K562 (cell line): ENCODE results near the gene PHLDB3. TPM values are rescaled to one million over a fixed set of nuclear protein-coding genes. Genes with fewer than 3 reads are reported as not detected.
"Not testable (repeated sequence)": the region's sequence is repeated elsewhere in the genome, so short reads cannot be mapped to it uniquely, and the experiment has no call there.

Experiments
- ATAC-seq: fragments of 200-7000 bp; cut with Tn5 transposase; 3 replicates; pipeline ENCODE4 v1.9.1; 2020; ENCODE audit warnings: moderate library complexity
- BruUV-seq: library from RNA; stranded (reverse); fragments of 400-500 nt; replicated peaks from 2 replicates; lab custom pipeline; 2021; lab: Mats Ljungman, UMichigan
- CTCF ChIA-PET: fragments of 300-600 bp; formaldehyde crosslinking; extraction: SDS; loops from one replicate; lab custom pipeline; 2021; ENCODE audit warnings: low intra/inter-chr PET ratio; lab: Yijun Ruan, JAX
- POLR2A ChIA-PET: fragments of 300-600, 350-650 bp; sonication (Branson Sonifier 250); formaldehyde crosslinking; extraction: SDS; loops from one replicate; lab custom pipeline; 2021; ENCODE audit warnings: antibody characterized with exemption, inconsistent platforms; lab: Yijun Ruan, JAX
- DNase-seq, 4 experiments: peaks; one replicate each; pipeline versions ENCODE4 v3.0.0 to v3.0.0-alpha.2; 2011 to 2018; ENCODE audit warnings: low spot score in 3 of 4, mixed read lengths in 3 of 4; ENCODE audit errors: extremely low read depth in 1 of 4
- FAIRE-seq: peaks from 2 replicates; lab custom pipeline; 2011; peaks lifted over from hg19 to GRCh38; lab: Jason Lieb, UNC
- H2AFZ ChIP-seq: 2 replicates; pipeline ENCODE4 v1.6.0; 2011; ENCODE audit warnings: low read depth, low read length, control low read depth, inconsistent platforms
- H3K27ac ChIP-seq: fragments of 200-600 bp; 3 replicates; pipeline ENCODE4 v1.8.0; 2011; ENCODE audit warnings: low read depth, mild to moderate bottlenecking, control low read depth, inconsistent platforms, low read length, moderate library complexity, mixed read lengths; ENCODE audit errors: extremely low read depth
- H3K27me3 ChIP-seq, 2 experiments: fragments of 300-600 bp in 1 of 2; 2 replicates in 1 of 2; 3 replicates in 1 of 2; pipeline versions ENCODE4 v1.6.0 to v1.8.0; 2011; ENCODE audit warnings: inconsistent platforms in 2 of 2, low read length in 2 of 2, mild to moderate bottlenecking in 1 of 2, mixed read lengths in 1 of 2, moderate library complexity in 1 of 2; ENCODE audit not compliant: control insufficient read depth in 2 of 2, insufficient read depth in 2 of 2
- H3K36me3 ChIP-seq: fragments of 300-600 bp; 3 replicates; pipeline ENCODE4 v1.8.0; 2011; ENCODE audit warnings: mild to moderate bottlenecking, low read length, inconsistent platforms; ENCODE audit not compliant: control insufficient read depth, insufficient read depth
- H3K4me1 ChIP-seq, 2 experiments: fragments of 200-600 bp in 1 of 2; replicated peaks in 1 of 2; 2 replicates in 1 of 2; 3 replicates in 1 of 2; pipeline versions ENCODE4 v1.5.1 to v1.8.0; 2011; ENCODE audit warnings: inconsistent platforms in 2 of 2, low read length in 2 of 2, mild to moderate bottlenecking in 1 of 2, mixed read lengths in 1 of 2, moderate library complexity in 1 of 2; ENCODE audit not compliant: control insufficient read depth in 2 of 2, insufficient read depth in 2 of 2
- H3K4me2 ChIP-seq: 2 replicates; pipeline ENCODE4 v1.6.1; 2011; ENCODE audit warnings: low read length, control low read depth, inconsistent platforms, mixed read lengths; ENCODE audit not compliant: insufficient read depth
- H3K4me3 ChIP-seq: fragments of 200-600 bp; sonication (generic), shearing (Covaris generic); 2 replicates; pipeline ENCODE4 v1.5.1; 2016; ENCODE audit warnings: control low read depth, inconsistent platforms
- H3K79me2 ChIP-seq: fragments of 200-600 bp; 3 replicates; pipeline ENCODE4 v1.8.0; 2011; ENCODE audit warnings: low read length, inconsistent platforms; ENCODE audit not compliant: control insufficient read depth, insufficient read depth
- H3K9ac ChIP-seq, 2 experiments: 2 replicates each; pipeline versions ENCODE4 v1.6.0 to v1.6.1; 2011; ENCODE audit warnings: low read depth in 2 of 2, low read length in 2 of 2, control low read depth in 1 of 2, inconsistent platforms in 1 of 2, mild to moderate bottlenecking in 1 of 2, mixed read lengths in 1 of 2; ENCODE audit not compliant: insufficient read depth in 1 of 2
- H3K9me1 ChIP-seq: one replicate; pipeline ENCODE4 v1.6.0; 2011; ENCODE audit warnings: inconsistent platforms, mild to moderate bottlenecking, low read length, moderate library complexity; ENCODE audit not compliant: control insufficient read depth, insufficient read depth
- H3K9me3 ChIP-seq: replicated peaks from 2 replicates; pipeline ENCODE4 v1.5.1; 2011; ENCODE audit warnings: low read depth, low read length, inconsistent platforms; ENCODE audit not compliant: control insufficient read depth, insufficient read depth
- H4K20me1 ChIP-seq: replicated peaks from 2 replicates; pipeline ENCODE4 v1.6.1; 2011; ENCODE audit warnings: low read length, inconsistent platforms, mixed read lengths; ENCODE audit not compliant: control insufficient read depth, insufficient read depth
- CBFA2T2 ChIP-seq: fragments of 450-650 bp; conservative IDR thresholded peaks from 2 replicates; pipeline ENCODE4 v1.6.1; 2017; ENCODE audit warnings: mild to moderate bottlenecking
- CEBPB ChIP-seq: fragments of 450-650 bp; IDR thresholded peaks from 2 replicates; pipeline ENCODE4 v1.6.1; 2016; ENCODE audit warnings: missing genetic modification characterization, missing compliant biosample characterization
- HMG20B ChIP-seq: fragments of 250-450 bp; sonication (Bioruptor Pico); IDR thresholded peaks from 2 replicates; pipeline ENCODE4 v1.5.0; 2021; ENCODE audit warnings: mild to moderate bottlenecking
- PBX2 ChIP-seq, 2 experiments: IDR thresholded peaks in 1 of 2; conservative IDR thresholded peaks in 1 of 2; 2 replicates each; pipeline ENCODE4 v1.6.1; 2016; ENCODE audit warnings: low read depth in 2 of 2, mild to moderate bottlenecking in 1 of 2, missing compliant biosample characterization in 1 of 2, missing genetic modification characterization in 1 of 2, moderate library complexity in 1 of 2
- PKNOX1 ChIP-seq: fragments of 450-650 bp; IDR thresholded peaks from 2 replicates; pipeline ENCODE4 v1.6.1; 2016
- RAD51 ChIP-seq: fragments of 450-650 bp; IDR thresholded peaks from 2 replicates; pipeline ENCODE4 v1.7.1; 2016; ENCODE audit warnings: low read depth, mild to moderate bottlenecking, borderline replicate concordance
- TFE3 ChIP-seq: fragments of 450-650 bp; formaldehyde crosslinking; IDR thresholded peaks from 2 replicates; pipeline ENCODE4 v1.4.0; 2020; ENCODE audit warnings: mild to moderate bottlenecking, mixed read lengths
- TOE1 ChIP-seq, 2 experiments: fragments of 450-650 bp in 1 of 2; sonication (generic) in 1 of 2; formaldehyde crosslinking in 1 of 2; IDR thresholded peaks; 2 replicates each; pipeline versions ENCODE4 v1.7.1 to v1.8.0; 2016 to 2022; ENCODE audit warnings: borderline replicate concordance in 2 of 2, mild to moderate bottlenecking in 2 of 2, antibody characterized with exemption in 1 of 2, inconsistent platforms in 1 of 2, low read depth in 1 of 2, missing genetic modification reagents in 1 of 2, moderate library complexity in 1 of 2
- USF1 ChIP-seq: sonication (generic); formaldehyde crosslinking; IDR thresholded peaks from 2 replicates; pipeline ENCODE4 v1.9.0; 2022; ENCODE audit warnings: mild to moderate bottlenecking, missing genetic modification reagents
- USF2 ChIP-seq: sonication (generic); formaldehyde crosslinking; IDR thresholded peaks from 2 replicates; pipeline ENCODE4 v1.5.0; 2020; ENCODE audit warnings: missing genetic modification reagents
- WGBS: fragments of 100-300 bp; shearing (Covaris generic); methylation state at CpG from one replicate; pipeline ENCODE4 v1.1.6; 2016; ENCODE audit warnings: low coverage, mixed read lengths; ENCODE audit not compliant: insufficient coverage; ENCODE audit errors: missing lambda C conversion rate; 5-methylcytosine and 5-hydroxymethylcytosine counted together
- in situ Hi-C: fragments of 300-500 bp; cut with MboI; formaldehyde crosslinking; loops from 4 replicates; pipeline ENCODE4 v1.15.0; 2018; ENCODE audit warnings: inconsistent platforms, mixed read lengths
- intact Hi-C: fragments of 100-400 bp; cut with micrococcal nuclease; formaldehyde crosslinking; loops from 2 replicates; pipeline ENCODE4 v1.14.2; 2022
- polyA plus RNA-seq, 8 experiments: library from polyadenylated mRNA; depleted of rRNA in 4 of 8; stranded (reverse) in 5 of 8; unstranded in 3 of 8; fragments of >200 nt; fragmentation: Nextera tagmentation in 2 of 8; fragmentation: Illumina TruSeq in 1 of 8; extraction: Ambion mirVana in 2 of 8; extraction: Trizol in 1 of 8; gene quantifications; 2 replicates each; pipeline versions ENCODE4 v1.2.1 to v1.2.3, GENCODE V29; 2011 to 2014; ENCODE audit warnings: inconsistent platforms in 1 of 8, missing spikeins in 1 of 8
- total RNA-seq, 7 experiments: library from RNA; depleted of rRNA in 6 of 7; stranded (reverse); fragments of >200 nt in 6 of 7; fragmentation: Illumina TruSeq in 2 of 7; extraction: Trizol in 2 of 7; gene quantifications; 2 replicates each; pipeline versions ENCODE4 v1.2.1 to v1.2.3, GENCODE V29; 2011 to 2021; ENCODE audit warnings: low replicate concordance in 1 of 7

The PHLDB3 gene
- total and polyA plus RNA-seq, 9 of the 15 experiments (the other 6 are each of a cell fraction or from before 2014, with no cell fraction given): 0.04 to 23.5 (median 3.9) TPM

- TF ChIP-seq CEBPB (tag): no peak
- TF ChIP-seq HMG20B (CRISPR knock-in tag): no peak
- TF ChIP-seq USF1 (CRISPR knock-in tag): no peak
Observed at GRCh38 chr19:43437712-43438111, 66.8 kb downstream of the PHLDB3 start (continued).

GRCh38 chr19:43437284-43437683, 67.3 kb downstream of the PHLDB3 start:
- POLR2A ChIA-PET; H3K4me2 ChIP-seq; H3K9me3 ChIP-seq; H3K27me3 ChIP-seq; H4K20me1 ChIP-seq; in situ Hi-C loops; H3K36me3 ChIP-seq; FAIRE-seq; H3K4me3 ChIP-seq; H3K9ac ChIP-seq; H3K9me1 ChIP-seq; DNase-seq; BruUV-seq; H3K79me2 ChIP-seq; H3K27ac ChIP-seq; H2AFZ ChIP-seq; ATAC-seq; intact Hi-C loops; CTCF ChIA-PET; H3K4me1 ChIP-seq; TF ChIP-seq PBX2 (CRISPR knock-in tag; IDR thresholded peaks at IDR 0.05; ENCODE audit: low read depth); TOE1 (CRISPR knock-in tag; IDR thresholded peaks at IDR 0.05; ENCODE audit: borderline replicate concordance, low read depth): not testable (repeated sequence)
- TF ChIP-seq PBX2 (tag; conservative IDR thresholded peaks at IDR 0.05; ENCODE audit: low read depth) (peak; percentile 29; the same call in 1 of the 2 replicates), TOE1 (IDR thresholded peaks at IDR 0.05; ENCODE audit: borderline replicate concordance) (peak; percentile 78; the same call in 1 of the 2 replicates), PKNOX1 (peak; percentile 50; the same call in 1 of the 2 replicates), RAD51 (peak; percentile 84), TFE3 (CRISPR knock-in tag) (peak; percentile 81), CBFA2T2 (peak; percentile 53), USF2 (peak; percentile 53)
- 10% methylated on average over 11 of the region's 11 CpGs for WGBS
